ENCODE data around the gene NATD1. TPM values are rescaled to one million over a fixed set of nuclear protein-coding genes. Genes with fewer than 3 reads are reported as not detected.

Gene NATD1
- total and polyA plus RNA-seq, 8 donors, result 7.0 to 16.9 (median 9.4) TPM

GRCh38 chr17:21268596-21269188 is 15.5 kb upstream of the NATD1 start:
- H3K27me3 ChIP-seq, result no peaks in the 10 kb centered on the region
- H3K4me1 ChIP-seq, result no peaks in the 10 kb centered on the region
- no peak for TF ChIP-seq CTCF (IDR thresholded peaks at IDR 0.05)
- DNase-seq, result no peak
- no peak for ATAC-seq
- H3K36me3 ChIP-seq, result no peaks in the 10 kb centered on the region
- no peaks in the 10 kb centered on the region for H3K9me3 ChIP-seq
- intact Hi-C loops (cut with DNase I), result no loop called here
- no peak overlapping the region for H3K27ac ChIP-seq
- H3K4me3 ChIP-seq, result no peak overlapping the region

GRCh38 chr17:21263376-21263775 is 10.2 kb upstream of the NATD1 start:
- ATAC-seq, result peak; percentile 27
- H3K9me3 ChIP-seq, result no peaks in the 10 kb centered on the region
- no peak overlapping the region for H3K4me3 ChIP-seq
- DNase-seq, result no peak
- H3K36me3 ChIP-seq, result no peaks in the 10 kb centered on the region
- H3K27ac ChIP-seq, result no peak overlapping the region
- no peaks in the 10 kb centered on the region for H3K27me3 ChIP-seq
- intact Hi-C loops (cut with DNase I), result no loop called here
- TF ChIP-seq CTCF (IDR thresholded peaks at IDR 0.05), result no peak
- no peaks in the 10 kb centered on the region for H3K4me1 ChIP-seq

GRCh38 chr17:21262259-21262993 is 9.2 kb upstream of the NATD1 start:
- DNase-seq, result no peak
- Histone ChIP-seq H3K9me3 (no peaks in the 10 kb centered on the region), H3K4me1 (no peaks in the 10 kb centered on the region), H3K4me3 (no peak overlapping the region), H3K27ac (no peak overlapping the region), H3K27me3 (no peaks in the 10 kb centered on the region), H3K36me3 (no peaks in the 10 kb centered on the region)
- no peak for TF ChIP-seq CTCF (IDR thresholded peaks at IDR 0.05)
- no peak for ATAC-seq
- intact Hi-C loops (cut with DNase I), result no loop called here

- peaks cover 0 to 7% of the 10 kb centered on the region in 2 donors for H3K4me1 ChIP-seq
- intact Hi-C loops (cut with DNase I), result no loop called here
- no peaks in the 10 kb centered on the region for H3K9me3 ChIP-seq
- no peaks in the 10 kb centered on the region for H3K36me3 ChIP-seq
- no peak for TF ChIP-seq CTCF (IDR thresholded peaks at IDR 0.05)
- ATAC-seq (no peak), DNase-seq (no peak)
- no peak overlapping the region for H3K4me3 ChIP-seq
- H3K27me3 ChIP-seq, result no peaks in the 10 kb centered on the region
- H3K27ac ChIP-seq, result no peak overlapping the region
Measured at GRCh38 chr17:21258593-21258992, 5.4 kb upstream of the NATD1 start.

- H3K4me3 ChIP-seq, result peak overlapping the region; percentile 40 to 49
- TF ChIP-seq CTCF (IDR thresholded peaks at IDR 0.05), result no peak
- peaks cover 3 to 39% of the 10 kb centered on the region in 2 donors for H3K4me1 ChIP-seq
- no peaks in the 10 kb centered on the region for H3K36me3 ChIP-seq
- intact Hi-C loops (cut with DNase I), result no loop called here
- no peaks in the 10 kb centered on the region for H3K27me3 ChIP-seq
- H3K27ac ChIP-seq, result peak overlapping the region; percentile 54 to 77
- DNase-seq, result no peak
- H3K9me3 ChIP-seq, result no peaks in the 10 kb centered on the region
- ATAC-seq, result peak; percentile 70
Measured at GRCh38 chr17:21253646-21254441, 634 bp upstream of the NATD1 start.

All from left lung (tissue), 10 donors.